Inflammatory macrophage treated with lipopolysaccharide for 4 hours (primary cell): ENCODE data around the gene WBP2.

Experiments
- DNase-seq: peaks from one replicate; pipeline ENCODE4 v3.0.0-alpha.2; 2020

The WBP2 gene

GRCh38 chr17:75843577-75844529 lies 11.3 kb downstream of the WBP2 start, which contains the start of gene UNC13D:
Gene UNC13D, minus strand, starts transcription at chr17:75844404. Its CDS starts 67 bp downstream, at chr17:75844337.
- peak; percentile 86 for DNase-seq

- no peak for DNase-seq
These were observed 12.1 kb downstream of the WBP2 start for GRCh38 chr17:75842963-75843576.

DNA sequence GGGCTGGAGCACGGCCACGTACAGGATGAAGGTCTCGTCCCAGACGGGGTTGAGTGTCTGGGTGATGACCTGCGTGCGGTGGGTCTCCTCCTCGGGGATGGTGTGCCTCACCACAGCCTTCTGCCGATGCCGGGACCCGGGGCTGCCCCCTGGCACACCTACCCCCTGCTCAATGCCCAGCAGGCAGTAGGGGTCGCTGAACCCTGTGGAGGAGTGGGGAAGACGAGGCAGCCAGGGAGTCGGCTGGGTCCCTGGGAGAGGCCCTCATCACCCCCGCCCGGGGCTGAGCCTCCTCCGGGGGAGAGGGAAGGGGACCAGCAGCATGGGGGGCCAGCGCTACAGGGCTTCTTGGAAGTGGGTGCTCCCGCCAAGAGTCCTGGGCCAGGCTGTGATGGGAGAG lies 12.7 kb downstream of the WBP2 start:
- DNase-seq, result no peak

DNA sequence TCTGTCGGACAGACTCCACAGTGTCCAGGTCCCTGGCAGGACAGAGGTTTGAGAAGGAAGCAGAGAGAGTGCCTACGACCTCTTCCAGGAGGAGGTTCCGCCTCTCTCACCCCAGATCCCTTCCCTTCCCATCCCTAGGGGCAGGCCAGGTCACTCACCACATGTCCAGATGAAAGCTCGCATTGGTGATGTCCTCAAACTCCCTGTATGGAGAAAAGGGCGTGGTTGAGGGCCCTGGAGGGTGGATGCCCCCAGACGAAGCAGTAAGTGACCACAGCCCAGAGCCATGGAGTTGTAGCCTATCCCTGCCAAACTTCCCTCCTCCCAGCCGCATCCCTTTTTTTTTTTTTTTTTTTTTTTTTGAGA lies 14.4 kb downstream of the WBP2 start:
- DNase-seq, result no peak

DNA sequence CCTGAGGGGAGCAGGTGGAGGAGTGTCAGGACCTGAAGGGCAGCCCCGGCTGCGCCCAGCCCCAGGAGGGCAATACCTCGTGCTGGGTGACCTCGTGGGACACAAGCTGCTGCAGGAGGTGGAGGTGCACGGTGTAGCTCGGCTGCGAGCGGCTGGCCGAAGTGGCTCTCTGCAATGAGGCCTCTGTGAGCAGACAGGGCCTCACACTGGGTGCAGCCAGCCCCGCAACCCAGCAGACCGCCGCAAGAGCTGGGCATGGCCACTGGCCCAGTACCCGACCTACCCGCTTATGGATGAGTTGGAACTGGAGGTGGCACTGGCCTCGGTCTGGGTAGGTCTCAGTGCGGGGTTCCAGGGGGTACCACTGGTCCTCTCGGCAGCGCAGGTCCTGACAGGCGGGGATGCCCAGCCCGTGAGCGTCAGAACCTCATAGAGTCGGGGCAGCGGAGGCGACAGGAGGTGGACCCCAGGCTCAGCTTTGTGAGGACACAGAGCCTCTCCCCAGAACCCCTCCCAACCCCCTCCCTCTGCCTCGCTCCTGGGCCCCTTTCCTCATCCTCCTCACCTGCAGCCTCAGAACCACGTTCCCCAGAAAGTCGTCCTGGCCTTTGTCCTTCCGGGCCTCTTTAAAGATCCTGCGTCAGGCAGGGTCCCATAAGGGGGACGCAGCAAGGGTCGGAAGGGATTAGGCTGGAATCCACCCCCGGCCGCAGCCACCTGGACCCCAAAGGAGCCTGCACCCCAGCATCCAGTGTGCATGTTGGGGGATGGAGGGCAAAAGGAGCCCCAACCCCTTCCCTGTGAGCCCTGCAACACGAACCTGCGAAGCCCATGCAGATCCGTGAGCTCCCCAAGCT lies 15.0 kb downstream of the WBP2 start:
- DNase-seq, result no peak

GRCh38 chr17:75838410-75838809 lies 16.7 kb downstream of the WBP2 start:
- DNase-seq, result no peak

- no peak for DNase-seq
These were observed 17.2 kb downstream of the WBP2 start for GRCh38 chr17:75837899-75838298.

- no peak for DNase-seq
These were observed 18.5 kb downstream of the WBP2 start for GRCh38 chr17:75836605-75837004.

DNA sequence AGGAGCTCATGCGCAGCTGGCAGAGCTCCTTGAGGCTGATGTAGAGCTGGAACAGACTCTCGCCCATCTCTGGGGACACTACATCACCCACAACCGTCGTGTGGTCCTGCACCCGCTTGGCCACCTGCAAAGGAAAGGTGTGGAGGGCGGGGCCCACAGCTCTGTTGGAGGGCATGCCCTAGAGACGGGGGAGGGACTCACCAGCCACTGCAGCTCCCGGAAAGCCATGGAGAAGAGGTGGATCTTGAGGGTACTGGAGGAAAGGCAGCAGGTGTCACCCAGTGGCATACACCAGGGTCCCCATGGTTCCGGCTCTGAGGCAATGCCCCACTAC lies 19.5 kb downstream of the WBP2 start:
- DNase-seq, result no peak

DNA sequence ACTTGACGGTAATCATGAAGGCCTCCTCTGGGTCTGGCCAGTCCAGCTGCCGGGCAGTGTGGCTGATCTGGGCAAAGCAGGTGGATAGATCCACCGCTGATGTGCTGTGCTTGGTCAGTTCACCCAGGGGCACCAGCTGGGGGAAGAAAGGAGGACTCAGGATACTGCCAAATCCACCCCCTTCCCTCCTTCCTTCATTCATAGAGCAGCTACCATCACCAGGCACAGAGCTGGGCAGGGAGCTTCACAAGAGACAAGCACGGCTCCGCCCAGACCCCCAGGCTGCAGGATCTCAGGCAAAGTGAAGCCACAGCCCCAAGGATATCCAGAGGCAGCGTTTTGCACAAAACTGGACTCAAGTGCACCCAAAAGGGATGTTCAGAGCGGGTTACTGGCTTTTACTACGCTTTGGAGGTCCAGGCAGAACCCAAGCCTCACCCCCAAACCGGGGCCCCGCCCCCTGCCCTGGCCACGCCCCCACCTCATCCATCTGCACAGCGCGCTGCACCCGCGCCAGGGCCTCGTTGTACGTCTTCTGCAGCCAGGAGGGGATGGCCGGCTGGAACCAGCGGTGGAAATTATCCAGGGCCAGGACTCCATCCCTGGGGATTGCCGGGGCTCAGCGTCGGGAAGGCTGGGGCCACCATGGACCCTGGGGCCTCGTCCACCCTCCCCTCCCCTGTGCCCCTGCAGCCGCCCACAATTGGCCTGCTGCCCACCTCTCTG lies 20.0 kb downstream of the WBP2 start:
- no peak for DNase-seq

- no peak for DNase-seq
These were observed 20.7 kb downstream of the WBP2 start for GRCh38 chr17:75834279-75834920.

- no peak for DNase-seq
These were observed 22.3 kb downstream of the WBP2 start for GRCh38 chr17:75832652-75833400.

GRCh38 chr17:75832164-75832651 lies 22.9 kb downstream of the WBP2 start:
- DNase-seq, result peak; percentile 84

- no peak for DNase-seq
These were observed 24.0 kb downstream of the WBP2 start for GRCh38 chr17:75831032-75831571.

DNA sequence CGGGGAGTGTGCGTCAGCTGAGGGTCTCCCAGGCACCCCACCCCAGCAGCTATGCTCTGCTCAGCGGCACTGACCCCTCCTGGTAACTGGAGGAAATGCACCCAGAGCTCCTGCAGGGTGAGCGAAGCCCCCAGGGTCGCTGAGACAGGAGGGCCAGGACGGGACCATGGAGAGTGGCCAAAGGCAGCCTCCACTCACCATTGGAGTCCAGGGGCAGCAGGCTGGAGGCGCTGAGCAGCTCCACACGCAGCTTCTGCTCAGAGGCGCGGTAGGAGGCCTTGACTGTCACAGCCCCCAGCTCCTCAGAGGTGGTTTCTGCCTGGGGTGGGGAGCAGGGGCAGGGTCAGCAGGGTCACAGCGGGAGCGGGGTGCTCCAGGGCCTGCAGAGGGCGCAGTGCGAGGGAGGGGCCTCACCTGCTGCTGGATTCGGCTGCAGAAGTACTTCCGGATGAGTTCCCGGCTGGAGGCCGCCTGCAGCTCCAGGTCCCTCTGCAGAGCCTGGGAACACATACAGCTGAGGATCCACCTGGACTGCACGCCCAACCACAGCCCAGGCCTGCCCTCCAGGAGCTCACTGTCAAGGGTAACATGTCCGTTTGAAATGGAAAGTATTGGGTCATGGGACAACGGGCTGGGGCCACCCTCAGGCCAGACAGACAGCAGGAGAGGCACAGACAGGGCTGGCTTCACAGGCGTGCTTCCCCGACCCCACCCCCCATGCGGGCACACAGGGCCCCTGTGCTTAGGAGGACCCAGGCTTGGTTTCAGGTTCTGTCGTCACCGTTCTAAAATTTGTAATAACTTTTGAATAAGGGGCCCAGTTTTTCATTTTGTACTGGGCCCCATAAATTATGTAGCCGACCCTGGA lies 24.7 kb downstream of the WBP2 start:
- no peak for DNase-seq

GRCh38 chr17:75829747-75830146 lies 25.4 kb downstream of the WBP2 start:
- no peak for DNase-seq

GRCh38 chr17:75828741-75829140 lies 26.4 kb downstream of the WBP2 start:
- no peak for DNase-seq

GRCh38 chr17:75828076-75828400 lies 27.1 kb downstream of the WBP2 start:
- DNase-seq, result no peak

GRCh38 chr17:75827308-75828075 lies 27.6 kb downstream of the WBP2 start:
- peak; percentile 32 for DNase-seq
